Measurements from ENCODE around the gene MRPL43.

MRPL43 gene

DNA sequence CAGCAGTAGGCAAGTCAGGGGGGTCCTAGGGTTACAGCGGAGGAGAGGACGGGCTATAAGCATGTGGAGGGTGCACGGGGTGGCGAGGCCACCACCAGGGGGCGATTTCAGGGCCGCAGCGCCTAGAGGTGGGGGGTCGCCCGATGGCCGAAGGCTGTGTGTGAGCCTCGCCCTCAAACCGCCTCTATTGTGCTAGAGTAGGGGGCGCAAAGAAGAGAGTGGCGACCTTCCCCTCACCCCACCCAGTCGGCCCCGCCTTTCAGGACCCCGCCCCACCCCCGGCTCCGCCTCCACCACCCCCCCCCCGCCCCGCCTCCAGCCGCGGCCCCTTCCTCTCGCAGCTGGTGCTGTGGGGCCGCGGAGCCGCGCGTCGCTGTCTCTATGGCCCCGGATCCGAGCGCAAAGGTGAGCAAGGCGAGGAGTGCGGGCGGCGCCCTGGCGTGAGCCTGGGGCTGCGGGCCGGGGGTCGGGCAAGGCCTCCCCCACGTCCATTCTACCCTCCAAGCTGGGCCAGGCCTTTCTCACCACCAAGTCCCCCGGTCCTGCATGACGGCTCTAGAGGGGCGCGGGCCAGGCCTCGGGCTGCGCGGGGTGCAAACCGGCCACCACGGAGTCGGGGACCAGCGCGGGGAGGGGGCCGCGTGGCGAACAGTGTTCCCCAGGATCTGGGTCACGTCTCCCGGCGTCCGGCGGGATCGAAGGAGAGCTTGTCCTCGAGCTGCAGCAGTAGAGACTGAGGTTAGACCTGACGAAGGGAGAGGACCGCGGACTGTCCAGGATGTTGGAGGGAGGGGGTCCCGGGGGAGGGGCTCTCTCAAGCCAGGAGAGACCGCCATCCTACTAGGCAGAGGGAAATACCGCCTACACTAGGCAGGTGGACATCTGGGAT, 17.9 kb downstream of the MRPL43 start, which contains the start of gene SEMA4G:
Gene SEMA4G (plus strand): TSS at position 318 of the 889 bp plus-strand sequence. CDS start 3,409 bp downstream, outside the sequence.
- DNase-seq: peak in 20 of 56 donors; percentile 6 to 57 (median 23)

DNA sequence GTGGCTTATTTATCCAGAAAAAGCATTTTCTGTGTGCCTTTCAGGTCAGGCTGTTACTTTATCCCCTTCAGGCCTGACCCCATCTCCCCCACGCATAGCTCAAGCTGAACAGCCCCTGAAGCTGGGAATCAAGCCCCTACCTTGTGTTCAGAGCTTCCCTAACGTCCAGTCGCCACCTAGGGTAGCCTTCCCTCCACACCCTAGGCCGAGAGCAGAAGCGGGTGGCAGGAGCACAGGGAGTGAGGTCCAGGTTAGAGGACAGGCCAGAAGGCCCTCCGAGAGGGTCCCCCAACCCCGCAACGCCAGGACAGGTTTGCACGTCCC, 18.5 kb downstream of the MRPL43 start:
- no peak for DNase-seq

DNA sequence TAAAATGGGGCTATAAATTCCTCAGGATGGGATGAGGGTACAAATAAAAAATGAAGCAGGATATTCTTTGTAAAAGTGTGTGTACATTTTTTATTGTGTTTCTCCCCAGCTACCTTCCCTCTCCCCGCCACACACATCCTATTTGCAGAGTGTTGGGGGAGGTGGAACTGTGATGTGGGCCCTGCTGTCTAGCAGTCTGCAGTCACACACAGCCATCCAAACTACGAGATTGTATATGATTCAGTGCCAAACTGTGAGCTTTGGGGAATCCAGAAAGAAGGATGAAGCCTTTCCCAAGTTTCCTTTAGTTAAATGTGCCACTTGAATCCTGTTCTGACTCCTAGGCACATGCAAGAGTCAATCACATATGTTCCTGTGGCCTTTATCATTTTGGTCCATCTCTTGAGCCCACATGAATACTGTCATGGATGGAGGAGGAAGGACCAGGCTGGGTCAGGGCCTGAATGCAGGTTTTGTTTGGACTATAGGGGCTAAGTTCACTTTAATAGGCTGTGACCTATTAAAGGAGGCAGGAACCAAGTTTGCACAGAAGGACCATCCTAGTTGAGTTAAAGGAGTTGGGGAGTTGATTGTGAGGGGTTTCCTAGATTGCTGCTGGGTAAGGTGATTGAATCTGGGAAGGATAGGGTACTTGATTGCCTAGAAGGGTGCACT, 19.1 kb downstream of the MRPL43 start:
- DNase-seq: no peak

DNA sequence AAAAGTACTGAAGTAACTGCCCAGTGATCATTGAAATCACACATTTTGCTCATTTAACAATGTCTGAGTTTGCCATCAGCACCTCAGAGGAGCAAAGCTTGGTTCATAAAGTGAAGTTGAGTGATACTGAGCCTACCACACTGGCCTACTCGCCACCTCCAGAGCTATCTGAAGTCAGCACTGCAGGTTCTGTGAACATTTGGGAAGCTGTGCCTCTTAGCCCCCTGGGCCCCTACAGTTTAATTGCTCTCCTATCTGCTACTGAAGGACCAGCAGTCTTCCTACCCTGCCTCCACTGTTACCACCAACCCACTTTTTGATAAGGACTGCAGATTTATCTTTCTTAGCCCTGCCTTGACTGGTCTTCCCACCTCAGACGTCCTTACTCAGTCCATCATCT, 20.0 kb downstream of the MRPL43 start:
- no peak for DNase-seq

DNA sequence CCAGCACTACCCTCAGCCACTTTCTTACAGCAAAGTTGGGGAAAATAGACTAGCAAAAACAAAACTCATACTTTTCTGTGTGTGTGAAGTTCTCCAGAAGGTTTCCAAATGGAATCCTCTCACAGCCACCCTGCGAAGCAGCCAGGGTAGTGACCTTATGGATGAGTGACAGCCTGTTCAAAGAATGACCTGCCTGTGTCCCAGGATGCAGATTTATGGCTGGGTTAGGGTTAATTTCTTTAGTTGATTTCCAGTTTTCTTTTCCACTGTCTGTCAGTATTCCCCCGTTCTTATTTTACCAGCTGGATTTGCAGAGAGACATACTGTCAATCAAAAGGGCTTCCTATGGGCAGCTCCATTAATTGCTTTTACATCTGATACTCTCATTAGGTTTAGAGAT, 20.4 kb downstream of the MRPL43 start:
- DNase-seq: no peak

- DNase-seq: no peak
Measured at GRCh38 chr10:100965820-100966219, 21.5 kb downstream of the MRPL43 start.

- DNase-seq: no peak
Measured at GRCh38 chr10:100963826-100964225, 23.5 kb downstream of the MRPL43 start.

DNA sequence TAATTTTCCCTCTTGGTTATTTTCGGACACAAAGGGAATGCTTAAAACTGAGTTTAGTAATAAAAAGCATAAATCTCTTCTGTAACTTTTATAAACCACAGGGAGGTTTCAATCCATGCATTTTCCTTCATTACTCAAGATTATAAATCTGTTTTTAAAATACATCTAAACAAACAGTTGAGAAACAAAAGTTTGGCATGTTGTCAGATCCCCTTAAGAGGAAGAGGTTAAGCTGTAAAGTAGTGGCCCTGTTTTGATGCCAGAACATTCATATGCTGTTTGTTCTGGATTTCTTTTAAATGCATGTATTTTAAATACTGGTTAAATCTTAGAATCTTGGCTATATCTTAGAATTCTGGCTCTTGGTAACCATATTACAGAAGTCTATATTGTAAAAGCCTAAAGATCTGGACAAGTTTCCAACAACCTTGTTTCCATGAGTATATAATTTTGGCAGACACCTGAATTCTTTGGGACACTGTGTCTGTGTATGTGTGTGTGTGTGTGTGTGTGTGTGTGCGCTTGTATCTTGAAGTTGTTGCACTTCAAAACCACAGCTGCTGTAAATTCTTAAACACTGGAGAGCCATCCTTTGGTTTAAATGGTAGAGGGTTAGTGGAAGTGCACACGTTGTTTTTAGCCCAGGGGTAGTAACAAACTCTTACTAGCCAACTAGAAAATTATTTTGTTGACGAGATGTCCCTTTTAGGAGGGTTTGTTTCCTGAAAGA, 24.8 kb downstream of the MRPL43 start:
- no peak for DNase-seq

DNA sequence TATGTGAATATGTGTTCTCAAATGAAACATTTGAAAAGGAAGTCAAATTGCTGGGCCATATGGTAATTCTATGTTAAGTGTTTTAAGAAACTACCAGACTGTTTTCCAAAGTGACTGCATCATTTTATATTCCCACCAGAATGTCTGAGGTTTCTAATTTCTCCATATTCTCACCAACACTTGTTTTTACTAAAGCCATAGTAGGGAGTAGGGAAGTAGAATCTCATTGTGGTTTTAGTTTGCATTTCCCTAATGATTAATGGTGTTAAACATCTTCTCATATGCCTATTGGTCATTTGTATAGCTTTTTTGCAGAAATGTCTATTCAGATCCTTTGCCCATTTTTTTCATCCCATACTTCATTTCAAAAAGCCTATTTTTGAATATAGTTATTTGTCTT, 27.0 kb downstream of the MRPL43 start:
- DNase-seq: no peak

- DNase-seq: no peak
Measured at GRCh38 chr10:100948916-100949315, 38.4 kb downstream of the MRPL43 start.

DNA sequence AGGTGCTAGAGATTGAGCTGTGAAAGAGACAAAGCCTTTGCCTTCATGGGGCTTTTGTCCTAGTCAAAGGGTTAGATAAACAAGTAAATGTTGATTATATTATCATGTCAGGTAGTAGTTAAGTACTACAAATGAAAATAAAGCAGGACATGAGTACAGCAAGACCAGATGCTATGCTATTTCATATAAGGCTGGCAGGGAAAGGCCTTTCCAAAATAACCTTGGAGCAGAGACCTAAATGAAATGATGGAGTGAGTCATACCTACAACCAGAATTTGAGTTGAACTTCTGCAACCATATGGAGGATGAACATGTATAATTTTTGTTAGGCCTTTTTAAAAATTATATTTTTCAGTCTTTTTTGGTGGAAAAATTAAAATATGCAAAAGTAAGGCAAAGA, 41.5 kb downstream of the MRPL43 start:
- no peak for DNase-seq

DNA sequence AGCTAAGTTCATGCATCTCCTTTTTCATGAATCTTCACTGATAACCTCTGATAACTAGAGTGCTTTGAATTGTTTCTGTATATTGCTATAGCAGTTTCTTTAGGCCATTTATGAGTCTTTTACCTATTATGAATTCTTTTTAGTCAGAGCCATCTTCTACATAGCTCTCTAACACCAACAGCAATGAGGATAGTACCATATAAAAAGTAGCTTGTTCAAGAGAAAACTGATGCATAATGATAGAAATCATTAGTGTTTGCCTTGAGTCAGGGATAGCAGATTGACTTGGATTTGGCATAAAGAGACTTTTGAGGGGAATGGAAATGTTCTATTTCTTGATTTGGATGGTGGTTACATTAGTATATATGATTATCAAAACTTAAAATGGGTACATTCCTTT, 43.8 kb downstream of the MRPL43 start:
- no peak for DNase-seq

GRCh38 chr10:100942229-100942628, 45.1 kb downstream of the MRPL43 start:
- DNase-seq: no peak

GRCh38 chr10:100939763-100940344, 47.4 kb downstream of the MRPL43 start:
- no peak for DNase-seq

Data from nucleus accumbens (tissue), 56 donors.